ENCODE results near the gene NCK2.

NCK2 gene

GRCh38 chr2:105854972-105855371 is 110.3 kb downstream of the NCK2 start:
- DNase-seq, result no peak

DNA sequence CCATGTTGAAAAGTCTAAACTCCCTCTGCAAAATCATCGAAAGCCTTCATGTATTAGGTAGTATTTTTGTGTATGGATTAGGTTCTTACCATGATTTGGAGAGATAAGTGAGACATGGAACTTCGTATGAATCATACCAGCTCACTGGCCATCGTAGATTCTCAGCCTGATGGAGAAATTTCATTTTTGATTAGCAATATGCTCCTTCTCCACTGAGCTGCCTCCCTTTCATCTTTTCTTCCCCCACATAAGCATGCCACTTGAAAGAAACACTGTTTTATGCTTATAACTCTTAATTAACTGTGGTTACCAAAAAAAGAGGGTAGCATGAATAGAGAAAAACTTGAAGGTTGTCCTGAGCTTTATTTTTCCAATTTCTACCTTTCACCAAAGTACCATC is 111.9 kb downstream of the NCK2 start:
- DNase-seq, result peak; percentile 54

- DNase-seq, result peak; percentile 76
These were observed 112.5 kb downstream of the NCK2 start for GRCh38 chr2:105857076-105857740.

DNA sequence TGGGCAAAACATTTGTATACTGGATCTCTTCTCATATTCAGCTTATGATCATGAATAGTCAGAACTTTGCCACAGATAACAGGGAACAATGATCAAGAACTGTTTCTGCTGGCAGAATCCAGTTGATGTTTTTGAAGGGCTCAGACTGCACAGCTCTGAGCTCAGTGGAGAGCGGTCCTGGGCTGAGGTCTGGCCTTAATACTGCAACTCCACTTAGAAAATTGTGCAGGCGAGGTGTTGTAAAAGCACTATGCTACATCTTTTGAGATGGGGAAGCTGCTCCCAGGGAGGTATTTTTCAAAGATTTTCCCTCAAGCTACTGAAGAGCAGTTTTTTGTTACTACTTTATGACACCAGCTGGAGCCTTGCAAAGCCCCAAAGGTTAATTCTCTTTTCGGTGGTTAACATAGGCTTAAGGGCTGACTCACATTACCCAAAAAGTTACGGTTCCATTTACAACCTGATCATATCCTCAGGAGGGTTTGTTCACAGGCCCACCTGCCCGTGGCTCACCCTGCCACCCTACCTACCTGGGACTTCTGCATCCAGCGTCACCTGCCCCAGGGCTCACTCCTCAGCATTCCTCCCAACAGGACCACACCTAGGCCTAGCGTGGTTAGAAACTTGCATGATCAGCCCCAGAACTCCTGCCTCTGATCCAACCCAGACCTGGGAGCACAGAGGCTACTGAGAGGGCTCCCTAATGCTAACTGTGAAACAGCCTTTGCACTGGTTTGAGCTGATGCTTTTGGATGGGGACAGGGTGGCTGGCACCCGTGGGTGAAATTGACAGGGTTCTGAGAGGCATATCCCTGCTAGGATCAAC is 114.4 kb downstream of the NCK2 start:
- no peak for DNase-seq

DNA sequence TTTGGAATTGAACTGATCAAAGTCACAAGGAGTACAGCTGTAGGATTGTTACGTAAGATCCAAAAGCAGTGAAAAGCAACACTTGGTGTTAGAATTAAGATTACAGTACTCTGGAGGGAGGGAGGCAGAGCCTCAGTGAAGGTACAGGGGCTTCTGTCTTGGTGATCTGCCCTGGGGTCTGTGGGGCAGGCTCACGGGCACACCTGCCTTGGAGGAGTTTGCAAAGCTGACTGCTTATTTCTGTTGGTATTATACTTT is 114.9 kb downstream of the NCK2 start:
- DNase-seq, result no peak

DNA sequence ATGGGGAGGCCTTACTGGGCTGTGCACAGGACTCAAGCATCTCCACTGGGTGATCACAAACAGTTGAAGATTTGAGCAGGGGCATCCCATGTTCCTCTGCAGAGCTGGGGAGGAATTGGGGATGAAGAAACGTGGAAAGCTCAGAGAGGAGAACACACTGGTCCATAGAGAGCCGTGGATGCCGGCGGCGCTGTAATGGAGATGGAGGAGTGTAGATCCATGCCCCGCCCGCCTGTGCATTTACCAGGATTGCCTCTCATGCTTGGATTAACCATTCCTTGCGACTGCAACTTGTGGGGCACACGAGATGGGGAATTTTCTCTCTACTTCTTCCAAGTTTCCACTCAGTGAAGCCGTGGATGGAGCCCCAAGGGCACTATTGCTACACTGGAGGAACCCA is 115.9 kb downstream of the NCK2 start:
- no peak for DNase-seq

DNA sequence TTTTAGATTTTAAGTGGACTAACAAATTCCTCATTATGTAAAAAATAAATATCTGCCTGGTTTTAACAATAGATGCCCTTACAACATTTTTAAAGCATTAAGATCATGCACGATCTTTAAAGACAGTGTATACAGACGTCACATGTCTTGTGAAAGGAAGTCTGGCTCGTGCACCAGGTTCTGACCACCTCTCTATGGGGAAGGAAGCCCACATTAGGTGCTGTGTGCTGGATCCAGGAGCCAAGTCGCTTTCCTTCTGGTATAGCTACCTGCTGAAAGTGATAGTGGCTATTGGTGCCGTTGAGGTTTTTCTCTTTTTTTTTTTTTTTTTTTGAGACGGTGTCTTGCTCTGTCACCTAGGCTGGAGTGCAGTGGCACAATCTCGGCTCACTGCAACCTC is 116.5 kb downstream of the NCK2 start:
- DNase-seq, result peak; percentile 41

DNA sequence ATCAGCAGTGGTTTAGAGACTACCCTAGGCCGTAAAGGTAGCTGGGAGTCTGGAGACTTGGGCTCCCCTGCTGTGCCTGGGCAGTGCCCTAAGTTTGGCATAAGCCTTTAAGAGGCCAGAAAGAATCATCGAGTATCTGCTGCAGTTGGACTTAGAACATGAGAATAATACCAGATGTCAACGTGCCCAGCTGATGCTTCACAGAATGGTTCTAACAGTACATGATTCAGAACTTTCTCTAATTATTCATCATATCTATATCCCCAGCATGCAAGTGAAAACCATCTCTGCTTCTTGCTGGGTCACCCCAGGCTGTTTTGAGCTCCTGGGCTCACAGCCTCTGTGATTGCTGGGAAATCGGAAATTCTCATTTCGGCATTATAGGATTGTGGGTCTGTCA is 118.1 kb downstream of the NCK2 start:
- no peak for DNase-seq

DNA sequence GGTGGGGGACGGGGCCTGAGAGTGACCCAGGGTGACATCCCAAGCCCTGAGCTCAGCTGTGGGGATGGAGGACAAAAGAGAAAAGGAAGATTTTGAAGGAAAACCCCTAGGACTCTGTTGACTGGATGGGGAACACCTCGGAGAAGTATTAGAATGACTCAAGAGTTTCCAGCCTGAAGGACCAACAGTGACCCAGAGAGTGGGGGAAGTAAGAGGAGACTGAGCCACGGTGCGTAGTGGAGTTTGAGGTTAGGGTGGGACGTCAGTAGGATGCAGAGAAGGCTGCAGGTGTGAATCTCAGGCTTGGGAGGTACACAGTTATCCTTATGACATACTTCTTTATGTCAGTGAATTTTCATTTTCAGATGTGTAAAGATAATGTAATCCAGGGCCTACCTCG is 119.5 kb downstream of the NCK2 start:
- peak; percentile 46 for DNase-seq

- DNase-seq, result no peak
These were observed 120.7 kb downstream of the NCK2 start for GRCh38 chr2:105865222-105865913.

- DNase-seq, result no peak
These were observed 121.8 kb downstream of the NCK2 start for GRCh38 chr2:105866216-105867185.

- DNase-seq, result no peak
These were observed 122.9 kb downstream of the NCK2 start for GRCh38 chr2:105867587-105867986.

GRCh38 chr2:105868060-105868459 is 123.3 kb downstream of the NCK2 start:
- DNase-seq, result no peak

- no peak for DNase-seq
These were observed 124.6 kb downstream of the NCK2 start for GRCh38 chr2:105869341-105869740.

- DNase-seq, result no peak
These were observed 125.3 kb downstream of the NCK2 start for GRCh38 chr2:105870062-105870461.

- no peak for DNase-seq
These were observed 126.1 kb downstream of the NCK2 start for GRCh38 chr2:105870858-105871257.

- peak; percentile 46 for DNase-seq
These were observed 127.5 kb downstream of the NCK2 start for GRCh38 chr2:105872142-105872728.

GRCh38 chr2:105872830-105873229 is 128.1 kb downstream of the NCK2 start:
- no peak for DNase-seq

DNA sequence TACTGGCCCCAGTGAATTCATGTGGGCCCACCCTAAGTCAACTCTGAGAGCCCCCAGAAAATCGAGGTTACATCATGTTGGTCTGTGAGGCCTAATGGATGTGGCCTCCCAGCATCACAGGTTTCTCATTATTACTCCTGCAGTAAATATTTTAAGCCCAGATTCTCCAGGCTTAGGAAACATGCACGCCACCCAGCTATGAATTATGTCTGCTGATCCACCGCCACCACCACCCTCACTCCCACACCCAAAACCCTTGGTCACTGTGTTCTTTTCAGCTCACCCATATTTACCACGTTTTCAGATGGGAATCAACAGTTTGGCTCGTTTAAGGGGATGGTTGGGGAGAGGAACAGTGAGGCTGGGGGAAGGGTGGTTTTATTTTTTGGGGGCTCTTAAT is 128.6 kb downstream of the NCK2 start:
- no peak for DNase-seq

DNA sequence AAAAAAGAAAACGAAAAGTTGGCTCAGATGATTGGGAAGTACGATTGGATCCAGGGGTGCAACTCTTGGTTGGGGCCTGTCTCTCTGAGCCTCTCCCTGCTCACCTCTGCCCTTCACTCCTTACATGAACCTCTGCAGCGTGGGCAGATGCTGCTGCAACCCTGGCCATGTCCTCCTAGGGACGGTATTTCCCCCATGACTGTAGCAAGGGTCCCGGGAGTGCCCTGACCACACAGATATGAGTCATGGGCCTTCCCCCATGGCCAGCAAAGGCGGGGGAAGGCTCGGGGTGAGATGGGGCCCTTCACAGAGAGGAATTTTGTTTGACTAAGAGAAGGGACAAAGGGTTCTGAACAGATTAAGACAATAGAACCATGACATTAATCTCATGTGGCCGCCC is 129.0 kb downstream of the NCK2 start:
- DNase-seq, result peak; percentile 69

GRCh38 chr2:105874466-105874865 is 129.8 kb downstream of the NCK2 start:
- DNase-seq, result no peak

DNA sequence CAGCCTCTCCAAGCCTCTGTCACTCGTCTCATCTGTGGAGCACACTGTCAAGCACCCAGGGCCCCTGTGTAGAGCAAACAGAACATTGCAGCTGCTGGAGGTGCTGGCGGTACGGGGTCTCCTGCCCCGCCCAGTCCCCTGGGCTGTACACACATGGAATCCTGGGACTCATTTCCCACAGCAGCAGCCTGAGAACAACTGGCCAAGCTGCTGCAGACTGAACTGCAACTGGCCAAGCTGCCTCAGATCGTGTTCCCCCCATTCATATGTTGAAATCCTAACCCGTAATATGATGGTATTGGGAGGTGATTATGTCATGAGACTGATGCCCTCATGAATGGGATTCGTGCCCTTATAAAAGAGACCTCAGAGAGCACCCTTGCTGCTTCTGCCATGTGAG is 130.5 kb downstream of the NCK2 start:
- DNase-seq, result no peak

- DNase-seq, result no peak
These were observed 131.5 kb downstream of the NCK2 start for GRCh38 chr2:105876191-105876590.
